ENCODE measurements around the gene PTHLH. TPM values are rescaled to one million over a fixed set of nuclear protein-coding genes. Genes with fewer than 3 reads are reported as not detected.

PTHLH gene
- total RNA-seq, 1 experiment from 2014 or later: not detected

DNA sequence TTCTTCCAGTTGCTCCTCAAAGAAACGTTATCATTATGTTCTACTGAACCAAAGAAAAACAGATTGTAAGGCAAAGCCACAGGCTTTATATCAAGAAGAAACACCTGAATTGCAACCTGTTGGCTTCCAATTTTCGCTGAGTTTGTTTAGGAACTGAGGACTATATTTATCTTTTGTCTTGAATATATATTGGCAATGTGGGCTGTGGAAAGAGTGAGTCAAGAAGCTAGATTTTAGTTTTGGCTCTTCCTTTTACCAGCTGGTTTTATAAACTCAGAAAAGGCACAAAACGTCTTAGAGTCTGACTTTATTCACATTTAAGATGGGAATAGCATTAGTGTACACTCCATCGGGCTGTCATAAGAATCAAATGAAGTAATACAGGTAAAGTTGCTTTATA, 10.4 kb upstream of the PTHLH start:
- 0 out of 2 replicates have a peak, but pooled peaks cover 6% of the 10 kb centered on the region for H3K27me3 ChIP-seq
- no peaks in the 10 kb centered on the region for H3K36me3 ChIP-seq
- no peak overlapping the region for H3K4me3 ChIP-seq
- no peaks in the 10 kb centered on the region for H3K9me3 ChIP-seq
- DNase-seq: no peak

DNA sequence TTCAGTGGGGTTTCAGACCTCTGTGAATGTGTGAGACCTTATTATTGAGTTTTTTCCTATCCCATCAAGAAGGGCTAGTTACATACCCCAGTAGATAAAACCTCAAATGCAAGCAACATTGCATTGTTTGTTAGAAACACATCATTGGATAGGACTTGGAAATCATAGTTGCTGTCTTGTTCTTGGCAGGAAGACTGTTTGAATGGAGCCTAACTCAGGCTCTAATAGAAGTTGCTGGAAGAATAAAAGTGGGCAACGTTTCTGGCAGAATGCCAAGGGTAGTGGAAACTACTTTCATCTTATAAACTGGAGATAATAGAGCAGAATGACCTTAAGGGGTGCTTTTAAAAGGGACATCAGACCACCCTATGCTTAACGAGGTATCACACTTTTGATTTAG, 9.9 kb upstream of the PTHLH start:
- Histone ChIP-seq H3K36me3 (no peaks in the 10 kb centered on the region), H3K9me3 (no peaks in the 10 kb centered on the region)
- no peak for DNase-seq

DNA sequence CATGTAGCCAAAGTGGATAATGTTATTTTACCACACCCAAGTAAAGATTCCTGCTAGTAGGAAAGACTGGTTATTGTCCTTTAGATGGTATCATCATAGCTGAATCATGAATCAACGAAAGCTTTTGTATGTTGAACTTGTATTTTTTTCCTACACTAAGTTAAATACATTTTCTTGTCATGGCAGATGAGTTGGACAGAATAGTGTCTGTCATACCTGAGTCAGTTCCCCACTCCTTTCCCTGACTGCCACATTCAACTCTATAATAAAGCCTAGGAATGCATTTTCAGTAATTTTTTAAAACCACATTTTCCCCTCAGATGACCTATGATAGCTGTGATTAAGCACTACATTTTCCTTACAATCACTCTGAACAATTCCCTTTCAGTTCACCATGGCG, 9.3 kb upstream of the PTHLH start:
- H3K36me3 ChIP-seq: no peaks in the 10 kb centered on the region
- DNase-seq: no peak
- H3K9me3 ChIP-seq: no peaks in the 10 kb centered on the region
- no peak overlapping the region for H3K4me3 ChIP-seq
- peaks cover 14% of the 10 kb centered on the region for H3K27me3 ChIP-seq

More for the DNA sequence above, 9.9 kb upstream of the PTHLH start:
- peaks cover 9% of the 10 kb centered on the region; the same call in 1 of the 2 replicates for H3K27me3 ChIP-seq
- no peak overlapping the region for H3K4me3 ChIP-seq

DNA sequence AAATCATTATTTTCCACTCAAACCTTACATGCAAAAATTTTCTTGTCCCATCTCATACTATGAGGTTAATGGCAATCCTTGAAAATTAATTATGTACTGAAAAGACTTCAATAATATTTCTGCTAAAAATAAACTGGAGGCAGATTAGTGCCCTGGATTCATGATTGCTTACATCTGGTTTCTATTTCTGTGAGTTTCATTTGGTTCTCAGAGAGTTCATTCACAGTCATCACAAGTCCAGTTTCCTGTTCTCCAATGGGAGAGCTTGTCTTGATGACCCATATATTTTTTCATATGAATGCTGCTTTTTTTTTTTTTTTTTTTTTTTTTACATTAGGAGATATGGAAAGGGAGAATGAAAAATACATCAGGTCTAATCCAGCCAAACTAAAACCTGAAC, 6.6 kb upstream of the PTHLH start:
- H3K27me3 ChIP-seq: peaks cover 36% of the 10 kb centered on the region
- no peaks in the 10 kb centered on the region for H3K9me3 ChIP-seq
- no peak for DNase-seq
- no peaks in the 10 kb centered on the region for H3K36me3 ChIP-seq
- H3K4me3 ChIP-seq: no peak overlapping the region

DNA sequence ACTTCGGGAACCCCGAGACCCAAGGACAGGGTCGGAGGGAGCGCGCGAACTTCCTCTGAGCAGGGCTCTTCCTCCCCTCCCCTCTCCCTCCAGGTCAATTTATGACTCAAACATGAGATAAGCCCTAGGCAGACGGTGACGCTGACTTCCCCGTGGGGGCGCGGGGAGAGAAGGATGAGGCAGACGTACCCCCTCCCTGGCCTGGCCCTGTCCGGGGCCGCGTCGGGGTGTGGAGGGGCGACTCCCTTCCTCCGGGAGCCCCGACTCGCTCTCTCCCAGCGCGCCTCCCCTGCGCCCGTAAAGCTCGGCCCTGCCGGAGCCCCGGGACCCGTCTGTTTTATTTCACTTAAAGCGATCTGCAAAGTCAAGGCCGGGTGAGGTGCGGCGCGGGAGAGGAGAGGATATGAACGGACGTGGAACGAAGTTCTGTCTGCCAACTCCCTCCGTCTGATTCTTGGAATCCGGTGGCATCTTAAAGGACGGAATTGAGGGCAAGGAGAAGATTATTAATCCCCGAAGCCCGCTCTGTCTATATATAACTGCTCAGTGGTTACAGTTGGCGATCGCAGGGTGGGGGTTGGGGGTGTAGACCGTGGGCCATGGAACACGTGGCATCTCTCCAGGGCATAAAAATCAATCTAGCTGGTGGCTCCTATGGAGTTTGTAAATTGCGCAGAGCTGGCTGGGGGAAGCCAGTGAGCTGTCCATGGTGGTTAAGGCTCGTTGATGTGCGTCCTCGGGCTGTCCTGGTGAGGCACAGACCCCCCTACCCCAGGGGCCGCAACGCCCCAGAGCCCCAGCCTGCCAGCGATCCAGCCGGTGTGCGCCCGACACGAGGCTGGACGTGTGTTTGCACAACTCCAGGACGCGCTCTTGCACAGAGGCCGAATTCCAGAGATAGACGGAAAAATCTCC, 2.9 kb upstream of the PTHLH start:
- peak overlapping the region; percentile 17 for H3K4me3 ChIP-seq
- peak; percentile 35 for DNase-seq

DNA sequence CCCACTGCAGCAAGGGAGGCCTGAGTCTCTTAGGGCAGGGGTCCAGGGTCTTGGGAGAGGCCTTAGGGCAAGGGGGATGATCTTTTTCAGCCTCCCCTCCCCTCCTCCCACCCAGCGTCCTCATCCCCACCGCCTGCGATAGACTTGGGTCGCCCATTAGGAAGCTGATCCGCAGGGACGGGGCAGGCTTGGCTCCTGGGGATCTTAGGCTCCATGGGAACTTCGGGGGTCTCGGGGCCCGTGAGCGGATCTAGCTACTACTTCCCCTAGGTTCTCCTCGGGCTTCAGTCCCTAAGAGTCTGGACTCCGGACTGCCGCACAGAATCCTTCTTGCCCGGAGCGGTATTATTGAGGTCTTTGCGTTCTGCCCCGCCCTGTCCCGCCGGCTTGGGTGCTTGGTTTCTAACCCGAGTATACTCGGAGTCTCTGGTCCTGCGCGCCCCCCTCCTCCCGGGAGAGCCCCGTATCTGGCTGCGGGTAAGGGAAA, 2.2 kb upstream of the PTHLH start:
- DNase-seq: no peak
- Histone ChIP-seq H3K36me3 (no peaks in the 10 kb centered on the region), H3K27me3 (peaks cover 38% of the 10 kb centered on the region), H3K9me3 (no peaks in the 10 kb centered on the region), H3K4me3 (no peak overlapping the region)

More for the DNA sequence above, 2.9 kb upstream of the PTHLH start:
- H3K36me3 ChIP-seq: no peaks in the 10 kb centered on the region
- no peaks in the 10 kb centered on the region for H3K9me3 ChIP-seq
- peaks cover 41% of the 10 kb centered on the region for H3K27me3 ChIP-seq

DNA sequence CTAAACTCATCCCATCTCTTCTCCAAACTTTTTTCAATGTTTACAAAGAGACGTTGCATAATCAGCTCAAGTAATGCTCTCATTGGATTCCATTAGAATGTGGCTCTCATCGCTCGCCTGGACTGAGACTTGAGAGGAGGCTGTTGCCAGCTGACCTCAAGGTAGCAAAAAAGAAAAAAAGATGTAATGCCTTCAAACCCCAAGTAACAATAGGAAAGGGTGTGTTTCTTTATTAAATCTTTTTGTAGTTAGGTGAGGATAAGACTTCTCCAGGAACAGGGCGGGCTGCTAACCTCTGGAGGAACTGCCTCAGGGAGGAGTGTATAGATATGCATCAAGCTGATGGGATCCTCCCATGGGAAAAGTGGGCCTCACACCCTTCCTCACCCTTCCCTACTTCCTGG, 956 bp upstream of the PTHLH start:
- H3K36me3 ChIP-seq: no peaks in the 10 kb centered on the region
- no peak overlapping the region for H3K4me3 ChIP-seq
- H3K9me3 ChIP-seq: no peaks in the 10 kb centered on the region
- H3K27me3 ChIP-seq: peaks cover 46% of the 10 kb centered on the region
- DNase-seq: no peak

DNA sequence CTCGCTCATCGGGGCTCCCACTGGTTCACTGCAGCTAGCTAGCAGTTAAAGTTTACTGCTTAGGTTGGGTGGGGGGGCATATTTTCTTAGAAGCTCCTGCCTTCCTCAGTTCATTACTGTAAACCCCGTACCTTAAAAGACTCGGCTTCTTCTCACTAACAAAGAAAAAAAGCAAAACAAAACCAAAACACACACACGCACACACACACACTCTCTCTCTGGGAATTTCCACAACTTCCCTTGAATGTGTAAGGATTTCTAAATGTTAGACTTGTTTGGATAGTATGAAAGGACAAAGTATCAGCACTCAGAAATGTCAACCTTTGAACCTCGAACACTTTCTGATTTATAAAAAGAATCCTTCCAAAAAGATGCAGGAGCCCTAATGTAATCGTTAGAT, 927 bp downstream of the PTHLH start:
- H3K36me3 ChIP-seq: no peaks in the 10 kb centered on the region
- no peak overlapping the region for H3K4me3 ChIP-seq
- peaks cover 35% of the 10 kb centered on the region for H3K27me3 ChIP-seq
- DNase-seq: no peak
- H3K9me3 ChIP-seq: no peaks in the 10 kb centered on the region

DNA sequence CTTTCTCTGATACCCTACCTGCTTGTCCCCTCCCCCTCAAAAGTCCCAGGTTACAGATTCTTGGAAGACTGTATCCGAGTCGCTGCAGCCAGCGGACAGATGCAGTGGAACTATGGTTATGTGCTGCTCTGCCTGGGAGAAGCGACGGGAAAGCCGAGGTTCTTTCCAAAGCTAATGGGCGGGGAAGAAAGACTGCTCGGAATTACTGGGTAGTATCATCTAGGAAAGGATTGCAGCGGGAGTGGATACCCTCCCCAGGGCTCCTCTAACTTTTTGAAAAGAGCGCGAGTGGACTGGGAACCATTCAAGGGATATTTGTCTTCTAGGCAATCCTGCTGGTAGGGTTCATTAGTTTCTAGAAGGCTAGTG, 1.4 kb downstream of the PTHLH start:
- DNase-seq: no peak
- Histone ChIP-seq H3K27me3 (peaks cover 30% of the 10 kb centered on the region), H3K9me3 (no peaks in the 10 kb centered on the region), H3K36me3 (no peaks in the 10 kb centered on the region), H3K4me3 (no peak overlapping the region)

DNA sequence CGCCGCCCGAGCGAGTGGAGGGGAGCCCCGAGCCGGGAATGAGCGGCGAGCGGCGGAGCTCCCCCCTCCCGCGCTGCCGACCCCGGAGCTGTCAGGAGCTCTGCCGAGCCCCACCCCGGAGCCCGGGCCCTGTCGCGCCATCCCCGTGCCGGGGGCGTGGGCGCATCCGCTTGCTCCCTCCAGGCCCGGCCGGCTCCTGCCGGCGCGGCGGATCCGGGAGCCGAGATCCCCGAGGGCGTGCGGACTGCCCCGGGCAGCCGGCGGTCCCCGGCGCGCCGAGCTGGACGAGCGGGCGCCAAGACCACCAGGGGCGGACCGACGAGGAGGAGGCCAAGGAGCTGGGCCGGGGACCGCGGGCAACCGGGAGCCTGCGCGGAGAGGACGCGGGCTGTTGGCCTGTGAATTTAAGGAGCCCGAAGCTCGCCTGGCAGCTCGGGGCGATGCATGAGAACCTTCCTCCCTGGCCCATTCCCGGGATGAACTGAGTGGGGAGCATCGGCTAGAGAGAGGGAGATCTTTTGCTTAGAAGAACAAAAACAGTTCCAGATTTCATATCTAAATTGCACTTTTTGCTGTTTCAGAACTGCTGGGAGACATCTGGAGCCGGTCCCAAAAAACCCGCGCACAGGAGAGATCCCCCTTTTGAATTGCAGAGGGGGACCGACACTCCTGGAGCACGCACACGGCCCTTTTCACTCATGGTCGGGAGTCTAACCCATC, 2.0 kb downstream of the PTHLH start:
- DNase-seq: peak; percentile 26
- Histone ChIP-seq H3K4me3 (peak overlapping the region; percentile 52; the same call in 1 of the 2 replicates), H3K27me3 (peaks cover 24% of the 10 kb centered on the region), H3K36me3 (no peaks in the 10 kb centered on the region), H3K9me3 (no peaks in the 10 kb centered on the region)

DNA sequence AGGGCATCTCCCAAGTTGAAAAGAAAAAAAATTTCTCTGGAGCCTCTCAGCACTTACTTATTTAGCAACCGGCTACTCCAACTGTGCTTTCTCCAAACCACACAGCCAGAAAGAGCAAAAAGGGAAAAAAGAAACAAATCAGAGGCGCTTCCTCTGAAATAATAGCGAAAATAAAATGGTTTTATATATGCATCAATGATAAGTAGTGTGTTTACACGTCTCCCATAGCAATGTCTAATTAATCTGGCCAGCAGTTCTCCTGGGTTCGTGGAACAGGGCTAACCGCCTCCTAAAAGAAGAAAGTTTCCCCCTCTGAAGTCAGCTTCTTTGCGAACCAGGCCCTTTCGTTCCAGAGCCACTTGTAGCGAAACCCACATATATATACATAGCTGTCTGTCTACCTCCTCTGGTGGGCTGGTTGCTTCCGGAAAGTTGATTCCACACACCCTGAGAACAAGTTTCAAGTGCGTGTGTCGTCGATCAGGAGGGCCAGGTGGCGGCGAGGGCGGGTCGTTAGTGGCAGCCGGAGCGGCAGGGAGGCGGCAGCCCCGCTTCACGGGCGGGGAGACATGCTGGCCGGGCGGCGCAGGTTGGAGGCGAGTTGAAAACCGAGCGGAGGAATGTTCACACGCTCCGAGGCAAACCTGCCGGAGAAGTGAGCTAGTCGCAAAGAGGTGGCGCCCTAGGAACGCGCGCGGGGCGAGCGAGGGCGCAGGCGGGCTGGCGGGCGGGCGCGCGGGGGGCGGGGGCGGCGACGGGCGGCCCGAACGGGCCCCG, 2.7 kb downstream of the PTHLH start:
- Histone ChIP-seq H3K4me3 (peak overlapping the region; percentile 52), H3K9me3 (no peaks in the 10 kb centered on the region), H3K36me3 (no peaks in the 10 kb centered on the region), H3K27me3 (peaks cover 17% of the 10 kb centered on the region)
- peak; percentile 62 for DNase-seq

DNA sequence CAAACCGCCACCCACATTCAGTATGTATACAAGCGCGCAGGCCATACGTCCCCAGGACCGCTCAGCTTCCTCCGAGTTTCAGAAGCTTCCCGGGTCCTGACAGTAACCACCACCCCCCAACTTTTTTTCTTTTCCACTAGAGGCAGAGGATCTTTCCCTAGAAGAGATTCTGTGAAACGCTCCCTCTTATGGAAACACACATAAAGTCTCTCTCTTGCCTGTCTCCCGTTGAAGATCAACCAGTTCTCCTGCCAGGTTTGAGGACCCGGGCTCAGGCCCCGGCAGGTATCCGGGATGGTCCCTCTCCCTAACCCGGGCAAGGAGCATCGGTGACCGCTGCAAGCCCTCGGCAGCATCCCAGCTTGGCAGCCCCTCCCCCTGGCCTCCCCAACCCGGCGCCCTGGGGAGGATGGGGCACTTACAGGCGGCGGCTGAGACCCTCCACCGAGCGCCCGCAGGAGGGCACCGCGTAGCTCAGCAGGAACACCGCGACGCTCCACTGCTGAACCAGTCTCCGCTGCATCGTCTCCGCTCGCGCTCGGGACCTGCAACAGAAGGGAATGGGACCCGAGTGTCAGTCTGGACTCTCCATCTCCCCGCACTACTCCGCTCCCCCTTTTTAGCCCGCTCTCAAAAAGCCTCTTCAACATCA, 3.4 kb downstream of the PTHLH start:
- DNase-seq: no peak
- no peaks in the 10 kb centered on the region for H3K9me3 ChIP-seq
- H3K4me3 ChIP-seq: peak overlapping the region; percentile 52
- H3K27me3 ChIP-seq: peaks cover 15% of the 10 kb centered on the region
- no peaks in the 10 kb centered on the region for H3K36me3 ChIP-seq

DNA sequence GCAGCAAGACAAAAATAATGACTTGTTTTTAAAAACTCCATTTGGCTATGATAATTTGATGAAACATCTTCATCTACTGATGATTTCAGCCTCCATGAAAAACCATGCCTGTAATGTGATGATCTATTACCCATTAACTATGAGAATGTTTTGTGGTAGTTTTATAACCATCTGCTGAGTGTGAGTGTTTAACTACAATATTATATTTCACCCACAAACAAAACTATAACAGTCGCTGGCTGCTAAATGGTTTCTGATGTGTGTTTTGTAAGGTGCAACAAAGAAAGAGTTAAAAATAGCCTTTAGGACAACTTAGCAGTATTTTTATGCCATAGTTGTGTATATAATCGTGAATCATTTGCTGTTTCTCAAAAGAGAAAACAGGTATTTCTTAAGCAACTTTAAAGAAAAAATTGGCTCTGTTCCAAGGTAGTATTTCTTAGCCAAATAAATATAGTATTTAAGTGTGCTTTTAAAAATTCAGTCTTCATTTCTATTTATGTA, 4.9 kb downstream of the PTHLH start:
- Histone ChIP-seq H3K36me3 (no peaks in the 10 kb centered on the region), H3K27me3 (peaks cover 15% of the 10 kb centered on the region), H3K9me3 (no peaks in the 10 kb centered on the region), H3K4me3 (no peak overlapping the region)
- no peak for DNase-seq

DNA sequence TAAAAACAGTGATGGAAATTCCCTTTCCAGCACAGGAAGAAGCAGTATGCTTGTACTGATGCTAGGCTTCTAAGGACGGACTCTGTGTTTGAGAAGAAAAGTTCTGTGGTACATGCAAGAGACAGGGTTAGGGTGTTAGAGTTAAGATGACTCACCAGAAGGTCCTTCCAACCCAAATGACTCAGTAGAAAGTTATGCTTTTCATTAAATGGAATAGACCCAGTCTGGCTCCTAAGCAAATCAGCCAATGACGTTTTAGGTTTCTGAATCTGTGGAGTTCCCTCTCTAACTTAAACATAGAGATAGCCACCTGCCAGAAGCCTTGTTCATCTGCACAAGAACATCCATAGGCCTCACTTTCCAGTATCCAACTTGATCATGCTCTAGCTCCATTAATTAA, 5.7 kb downstream of the PTHLH start:
- Histone ChIP-seq H3K4me3 (no peak overlapping the region), H3K27me3 (peaks cover 15% of the 10 kb centered on the region), H3K36me3 (no peaks in the 10 kb centered on the region), H3K9me3 (no peaks in the 10 kb centered on the region)
- DNase-seq: peak; percentile 26

DNA sequence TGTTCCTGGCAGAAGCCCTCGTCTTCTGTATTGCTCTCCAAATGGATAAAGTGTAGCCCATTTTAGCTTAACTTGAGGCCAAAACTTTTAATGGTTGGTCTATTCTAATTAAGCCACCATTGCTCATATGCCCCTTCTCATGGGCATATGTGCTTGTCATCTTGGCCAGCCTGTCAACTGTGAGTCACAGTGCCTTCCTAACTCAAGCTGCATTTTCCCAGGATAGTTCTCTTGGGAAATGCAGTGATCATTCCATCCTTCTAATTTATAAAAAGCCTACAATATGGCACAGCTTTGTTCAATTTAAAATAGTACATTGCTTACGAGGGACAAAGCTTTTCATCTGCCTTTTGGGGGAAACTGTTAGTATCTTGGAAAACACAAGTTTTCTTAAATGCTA, 6.6 kb downstream of the PTHLH start:
- Histone ChIP-seq H3K4me3 (no peak overlapping the region), H3K36me3 (no peaks in the 10 kb centered on the region)
- peak; percentile 65 for DNase-seq

DNA sequence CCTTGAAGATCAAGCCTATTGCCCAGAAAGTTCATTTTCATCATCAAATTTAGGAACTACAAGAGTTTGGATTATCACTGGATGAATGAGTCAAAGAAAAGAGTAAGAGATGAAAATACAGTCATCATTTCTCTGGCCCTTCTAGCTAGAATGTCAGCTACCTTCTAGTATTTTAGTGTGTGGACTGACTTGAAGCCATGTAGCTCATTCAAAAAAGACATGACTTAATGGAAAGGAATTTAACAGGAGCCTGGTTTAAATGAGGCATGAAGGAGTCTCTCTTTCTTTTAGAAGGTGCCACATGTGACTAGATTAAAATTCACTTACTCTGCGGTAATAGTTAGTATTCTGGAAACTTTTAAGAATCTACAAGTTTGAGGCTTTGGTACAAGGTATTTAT, 7.1 kb downstream of the PTHLH start:
- no peaks in the 10 kb centered on the region for H3K36me3 ChIP-seq
- H3K27me3 ChIP-seq: peaks cover 11% of the 10 kb centered on the region
- DNase-seq: no peak
- no peaks in the 10 kb centered on the region for H3K9me3 ChIP-seq
- H3K4me3 ChIP-seq: no peak overlapping the region

More for the DNA sequence above, 6.6 kb downstream of the PTHLH start:
- H3K9me3 ChIP-seq: no peaks in the 10 kb centered on the region
- peaks cover 14% of the 10 kb centered on the region for H3K27me3 ChIP-seq

All from MG63 (cell line).